Measurements from ENCODE around the gene C2orf49.

The C2orf49 gene

GRCh38 chr2:105337122-105338019 is at the start of gene C2orf49:
TSS of gene C2orf49 (plus strand) at chr2:105337540. CDS start at chr2:105337588, 48 bp downstream.
- peak; percentile 90 for DNase-seq

GRCh38 chr2:105287692-105288091 is 49.6 kb upstream of the C2orf49 start:
- DNase-seq, result no peak

GRCh38 chr2:105288133-105288532 is 49.2 kb upstream of the C2orf49 start:
- no peak for DNase-seq

GRCh38 chr2:105290981-105291660 is 46.2 kb upstream of the C2orf49 start:
- DNase-seq, result no peak

GRCh38 chr2:105291981-105292380 is 45.4 kb upstream of the C2orf49 start:
- DNase-seq, result no peak

- no peak for DNase-seq
These were observed 43.3 kb upstream of the C2orf49 start for GRCh38 chr2:105294046-105294445.

- DNase-seq, result peak; percentile 6
These were observed 42.4 kb upstream of the C2orf49 start for GRCh38 chr2:105294844-105295481.

GRCh38 chr2:105296017-105296611 is 41.2 kb upstream of the C2orf49 start:
- no peak for DNase-seq

- no peak for DNase-seq
These were observed 40.1 kb upstream of the C2orf49 start for GRCh38 chr2:105297216-105297615.

- no peak for DNase-seq
These were observed 39.3 kb upstream of the C2orf49 start for GRCh38 chr2:105298017-105298416.

- DNase-seq, result no peak
These were observed 38.0 kb upstream of the C2orf49 start for GRCh38 chr2:105299290-105299689.

- DNase-seq, result no peak
These were observed 35.7 kb upstream of the C2orf49 start for GRCh38 chr2:105301646-105302045.

- no peak for DNase-seq
These were observed 30.2 kb upstream of the C2orf49 start for GRCh38 chr2:105307146-105307545.

GRCh38 chr2:105307550-105307949 is 29.8 kb upstream of the C2orf49 start:
- no peak for DNase-seq

GRCh38 chr2:105307962-105308361 is 29.4 kb upstream of the C2orf49 start:
- no peak for DNase-seq

GRCh38 chr2:105308382-105309146 is 28.8 kb upstream of the C2orf49 start:
- DNase-seq, result no peak

GRCh38 chr2:105309147-105309545 is 28.2 kb upstream of the C2orf49 start:
- DNase-seq, result peak; percentile 26

GRCh38 chr2:105313877-105314276 is 23.5 kb upstream of the C2orf49 start:
- DNase-seq, result no peak

- no peak for DNase-seq
These were observed 22.0 kb upstream of the C2orf49 start for GRCh38 chr2:105315314-105315713.

GRCh38 chr2:105317937-105318336 is 19.4 kb upstream of the C2orf49 start:
- DNase-seq, result no peak

- no peak for DNase-seq
These were observed 16.6 kb upstream of the C2orf49 start for GRCh38 chr2:105320651-105321215.
